CD4-positive, alpha-beta T cell (primary cell): ENCODE data around the gene PADI1. TPM values are rescaled to one million over a fixed set of nuclear protein-coding genes. Genes with fewer than 3 reads are reported as not detected.

Experiments used
- ATAC-seq: fragments of 200-7000 bp; cut with Tn5 transposase; one replicate; pipeline ENCODE4 v1.10.0; 2022; ENCODE audit warnings: mild to moderate bottlenecking; ENCODE audit not compliant: poor library complexity
- CTCF ChIA-PET: fragments of 350-600 bp; sonication (Branson Sonifier 250); formaldehyde crosslinking; loops from one replicate; lab custom pipeline; 2021; ENCODE audit warnings: antibody characterized with exemption, inconsistent platforms; lab: Charles Lee
- POLR2A ChIA-PET: fragments of 350-600 bp; sonication (Branson Sonifier 250); formaldehyde crosslinking; loops from one replicate; lab custom pipeline; 2021; ENCODE audit warnings: antibody characterized with exemption, inconsistent platforms; lab: Charles Lee
- DNase-seq, 14 experiments: peaks; one replicate each; pipeline ENCODE4 v3.0.0-alpha.2; 2013 to 2020; ENCODE audit warnings: mixed read lengths in 2 of 14
- H3K27ac ChIP-seq, 2 donors: one replicate each; pipeline versions ENCODE4 v1.5.1 to v1.7.0; 2013; ENCODE audit warnings: low read length in 2 of 2, low read depth in 1 of 2, mild to moderate bottlenecking in 1 of 2
- H3K27me3 ChIP-seq, 2 experiments: 1 replicate in 1 of 2; 2 replicates in 1 of 2; pipeline versions ENCODE4 v1.6.1 to v1.7.0; 2013; ENCODE audit warnings: low read length in 2 of 2, control low read depth in 1 of 2, mild to moderate bottlenecking in 1 of 2, moderate library complexity in 1 of 2; ENCODE audit not compliant: insufficient read depth in 2 of 2, control insufficient read depth in 1 of 2
- H3K36me3 ChIP-seq: one replicate; pipeline ENCODE4 v1.6.1; 2013; ENCODE audit warnings: low read length, control low read depth; ENCODE audit not compliant: insufficient read depth
- H3K4me1 ChIP-seq: one replicate; pipeline ENCODE4 v1.6.1; 2013; ENCODE audit warnings: low read length, control low read depth; ENCODE audit not compliant: insufficient read depth
- H3K4me3 ChIP-seq: one replicate; pipeline ENCODE4 v1.5.1; 2013; ENCODE audit warnings: mild to moderate bottlenecking, low read length, moderate library complexity
- H3K9me3 ChIP-seq, 2 experiments: 1 replicate in 1 of 2; 2 replicates in 1 of 2; pipeline versions ENCODE4 v1.6.1 to v1.7.0; 2013; ENCODE audit warnings: low read length in 2 of 2, mild to moderate bottlenecking in 2 of 2, control low read depth in 1 of 2, moderate library complexity in 1 of 2; ENCODE audit not compliant: control insufficient read depth in 1 of 2, insufficient read depth in 1 of 2
- H3K27ac Mint-ChIP-seq: one replicate; pipeline ENCODE4 v1.8.0; 2020; ENCODE audit warnings: mixed read lengths
- H3K27me3 Mint-ChIP-seq: one replicate; pipeline ENCODE4 v1.8.0; 2021; ENCODE audit warnings: mixed read lengths
- H3K36me3 Mint-ChIP-seq: one replicate; pipeline ENCODE4 v1.8.0; 2021; ENCODE audit warnings: low read depth, mixed read lengths
- H3K4me1 Mint-ChIP-seq: one replicate; pipeline ENCODE4 v1.8.0; 2021; ENCODE audit warnings: low read depth, mixed read lengths
- H3K4me3 Mint-ChIP-seq: one replicate; pipeline ENCODE4 v1.8.0; 2020; ENCODE audit warnings: mild to moderate bottlenecking, mixed read lengths
- H3K9me3 Mint-ChIP-seq: one replicate; pipeline ENCODE4 v1.8.0; 2020; ENCODE audit warnings: mixed read lengths
- intact Hi-C, 2 experiments: fragments of 100-400 bp; cut with DNase I in 1 of 2; cut with micrococcal nuclease in 1 of 2; formaldehyde crosslinking; loops; one replicate each; pipeline versions ENCODE4 v1.15.1 to v1.9.0; 2023 to 2025; cut with DNase I, micrococcal nuclease
- total RNA-seq, 174 experiments: library from RNA in 2 of 174; stranded (reverse) in 2 of 174; gene quantifications; one replicate each; pipeline ENCODE4 v1.2.3 and lab custom pipeline; 2021 to 2026
- TF ChIP-seq, protein P1 (sequence below): fragments of 200-600 bp; IDR thresholded peaks from one replicate; pipeline ENCODE4 v1.8.0; 2022; ENCODE audit warnings: antibody characterized with exemption, mild to moderate bottlenecking

PADI1 gene
- total RNA-seq, 2 experiments from 2014 or later: not detected

DNA sequence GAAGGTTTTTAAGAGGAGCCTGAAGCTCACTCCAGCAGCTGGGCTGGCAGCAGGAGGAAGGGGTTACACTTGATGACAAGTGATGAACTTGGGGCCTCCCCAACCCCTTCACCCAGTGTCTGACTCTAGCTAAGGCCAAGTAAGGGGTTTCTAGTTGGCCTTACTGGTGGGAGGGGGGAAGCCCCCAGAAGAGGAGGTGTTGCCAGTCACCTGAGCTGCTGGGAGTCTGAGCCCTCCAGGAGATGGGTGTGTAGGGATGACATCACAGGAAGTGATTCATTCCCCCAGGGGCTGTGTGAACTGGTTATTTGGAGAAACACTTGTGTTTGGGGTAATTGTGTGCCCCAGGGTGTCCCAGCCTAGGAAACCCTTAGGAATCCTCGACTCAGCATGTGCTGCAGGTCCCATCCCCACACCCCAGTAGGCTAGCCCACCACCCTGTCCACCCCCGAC lies 3.1 kb downstream of the PADI1 start:
- ChIA-PET CTCF (no interaction called here), POLR2A (no interaction called here)
- no peak overlapping the region for H3K27ac ChIP-seq
- intact Hi-C loops: no loop called here
- peaks cover 31% of the 10 kb centered on the region for H3K4me1 Mint-ChIP-seq
- H3K27me3 ChIP-seq: peaks cover 0 to 2% of the 10 kb centered on the region in 2 experiments
- peaks cover 29% of the 10 kb centered on the region for H3K27me3 Mint-ChIP-seq
- no peaks in the 10 kb centered on the region for H3K36me3 ChIP-seq
- H3K27ac Mint-ChIP-seq: no peak overlapping the region
- peaks cover 0 to 3% of the 10 kb centered on the region in 2 experiments for H3K9me3 ChIP-seq
- no peaks in the 10 kb centered on the region for H3K9me3 Mint-ChIP-seq
- DNase-seq (peak in 8 of 14 experiments; percentile 8 to 67 (median 28)), ATAC-seq (peak; percentile 44)
- H3K4me3 ChIP-seq: no peak overlapping the region
- H3K36me3 Mint-ChIP-seq: no peaks in the 10 kb centered on the region
- H3K4me3 Mint-ChIP-seq: no peak overlapping the region
- H3K4me1 ChIP-seq: peaks cover 53% of the 10 kb centered on the region
- TF ChIP-seq, protein P1, sequence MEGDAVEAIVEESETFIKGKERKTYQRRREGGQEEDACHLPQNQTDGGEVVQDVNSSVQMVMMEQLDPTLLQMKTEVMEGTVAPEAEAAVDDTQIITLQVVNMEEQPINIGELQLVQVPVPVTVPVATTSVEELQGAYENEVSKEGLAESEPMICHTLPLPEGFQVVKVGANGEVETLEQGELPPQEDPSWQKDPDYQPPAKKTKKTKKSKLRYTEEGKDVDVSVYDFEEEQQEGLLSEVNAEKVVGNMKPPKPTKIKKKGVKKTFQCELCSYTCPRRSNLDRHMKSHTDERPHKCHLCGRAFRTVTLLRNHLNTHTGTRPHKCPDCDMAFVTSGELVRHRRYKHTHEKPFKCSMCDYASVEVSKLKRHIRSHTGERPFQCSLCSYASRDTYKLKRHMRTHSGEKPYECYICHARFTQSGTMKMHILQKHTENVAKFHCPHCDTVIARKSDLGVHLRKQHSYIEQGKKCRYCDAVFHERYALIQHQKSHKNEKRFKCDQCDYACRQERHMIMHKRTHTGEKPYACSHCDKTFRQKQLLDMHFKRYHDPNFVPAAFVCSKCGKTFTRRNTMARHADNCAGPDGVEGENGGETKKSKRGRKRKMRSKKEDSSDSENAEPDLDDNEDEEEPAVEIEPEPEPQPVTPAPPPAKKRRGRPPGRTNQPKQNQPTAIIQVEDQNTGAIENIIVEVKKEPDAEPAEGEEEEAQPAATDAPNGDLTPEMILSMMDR: no peak

DNA sequence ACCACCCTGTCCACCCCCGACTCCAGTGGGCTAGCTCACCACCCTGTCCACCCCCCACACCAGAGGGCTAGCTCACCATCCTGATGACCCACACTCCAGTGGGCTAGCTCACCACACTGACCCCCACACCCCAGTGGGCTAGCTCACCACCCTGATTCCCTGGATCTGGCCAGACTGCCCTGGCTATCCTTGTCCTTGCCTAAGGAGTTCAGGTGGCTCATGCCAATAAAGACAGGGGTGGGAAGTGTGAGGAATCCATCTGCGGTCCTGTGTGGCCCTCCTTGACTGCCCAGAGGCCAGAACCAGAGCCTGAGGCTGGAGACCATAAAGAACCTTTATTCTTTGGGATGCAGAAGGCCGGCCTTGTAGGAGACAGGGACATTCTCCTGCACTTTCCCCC lies 3.6 kb downstream of the PADI1 start:
- Mint-ChIP-seq H3K27ac (no peak overlapping the region), H3K27me3 (peaks cover 34% of the 10 kb centered on the region), H3K4me1 (peaks cover 31% of the 10 kb centered on the region), H3K4me3 (no peak overlapping the region), H3K36me3 (no peaks in the 10 kb centered on the region), H3K9me3 (no peaks in the 10 kb centered on the region)
- Histone ChIP-seq H3K4me3 (no peak overlapping the region), H3K27me3 (peaks cover 0 to 2% of the 10 kb centered on the region in 2 experiments), H3K27ac (no peak overlapping the region), H3K9me3 (peaks cover 0 to 3% of the 10 kb centered on the region in 2 experiments), H3K4me1 (peaks cover 57% of the 10 kb centered on the region), H3K36me3 (no peaks in the 10 kb centered on the region)
- ATAC-seq (no peak), DNase-seq (no peak)
- intact Hi-C loops: no loop called here
- TF ChIP-seq, protein P1: no peak
- POLR2A ChIA-PET: no interaction called here
- CTCF ChIA-PET: no interaction called here

DNA sequence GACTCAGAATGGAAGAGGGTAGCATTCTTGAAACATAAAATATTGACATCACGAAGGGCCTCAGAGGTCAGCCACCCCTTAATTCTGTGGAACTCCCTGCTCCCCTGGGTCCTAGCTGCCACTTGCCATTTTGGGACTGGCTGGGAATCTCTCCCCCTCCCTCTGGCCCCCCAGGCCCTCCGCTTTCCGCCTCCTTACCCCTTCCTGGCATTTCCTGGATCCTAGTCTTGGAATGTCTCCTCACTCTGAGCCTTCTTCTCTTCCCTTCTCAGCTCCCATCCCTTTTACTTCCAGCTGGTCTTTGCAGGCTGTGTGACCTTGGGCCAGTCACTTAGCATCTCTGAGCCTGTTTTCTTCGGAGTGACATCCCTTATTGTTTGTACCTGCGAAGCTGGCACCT lies 4.5 kb downstream of the PADI1 start:
- TF ChIP-seq, protein P1: no peak
- H3K9me3 Mint-ChIP-seq: no peaks in the 10 kb centered on the region
- POLR2A ChIA-PET: no interaction called here
- no peak overlapping the region for H3K27ac Mint-ChIP-seq
- DNase-seq: no peak
- intact Hi-C loops: no loop called here
- no peak overlapping the region for H3K4me3 ChIP-seq
- peaks cover 40% of the 10 kb centered on the region for H3K27me3 Mint-ChIP-seq
- H3K4me1 ChIP-seq: peaks cover 62% of the 10 kb centered on the region
- H3K4me3 Mint-ChIP-seq: no peak overlapping the region
- no peak for ATAC-seq
- peaks cover 31% of the 10 kb centered on the region for H3K4me1 Mint-ChIP-seq
- no peaks in the 10 kb centered on the region for H3K36me3 ChIP-seq
- H3K9me3 ChIP-seq: peaks cover 0 to 3% of the 10 kb centered on the region in 2 experiments
- no peaks in the 10 kb centered on the region for H3K36me3 Mint-ChIP-seq
- H3K27me3 ChIP-seq: peaks cover 2% of the 10 kb centered on the region in 2 experiments
- no peak overlapping the region for H3K27ac ChIP-seq
- CTCF ChIA-PET: no interaction called here
